ENCODE measurements around the gene CCDC102A. TPM values are rescaled to one million over a fixed set of nuclear protein-coding genes. Genes with fewer than 3 reads are reported as not detected.

Gene CCDC102A
- total and polyA plus RNA-seq, 10 of the 15 experiments (the other 5 are each of a cell fraction or from before 2014, with no cell fraction given), result 0.03 to 5.9 (median 2.4) TPM

GRCh38 chr16:57539072-57539796 lies 2.9 kb upstream of the CCDC102A start (continued):
- TF ChIP-seq, protein P1, sequence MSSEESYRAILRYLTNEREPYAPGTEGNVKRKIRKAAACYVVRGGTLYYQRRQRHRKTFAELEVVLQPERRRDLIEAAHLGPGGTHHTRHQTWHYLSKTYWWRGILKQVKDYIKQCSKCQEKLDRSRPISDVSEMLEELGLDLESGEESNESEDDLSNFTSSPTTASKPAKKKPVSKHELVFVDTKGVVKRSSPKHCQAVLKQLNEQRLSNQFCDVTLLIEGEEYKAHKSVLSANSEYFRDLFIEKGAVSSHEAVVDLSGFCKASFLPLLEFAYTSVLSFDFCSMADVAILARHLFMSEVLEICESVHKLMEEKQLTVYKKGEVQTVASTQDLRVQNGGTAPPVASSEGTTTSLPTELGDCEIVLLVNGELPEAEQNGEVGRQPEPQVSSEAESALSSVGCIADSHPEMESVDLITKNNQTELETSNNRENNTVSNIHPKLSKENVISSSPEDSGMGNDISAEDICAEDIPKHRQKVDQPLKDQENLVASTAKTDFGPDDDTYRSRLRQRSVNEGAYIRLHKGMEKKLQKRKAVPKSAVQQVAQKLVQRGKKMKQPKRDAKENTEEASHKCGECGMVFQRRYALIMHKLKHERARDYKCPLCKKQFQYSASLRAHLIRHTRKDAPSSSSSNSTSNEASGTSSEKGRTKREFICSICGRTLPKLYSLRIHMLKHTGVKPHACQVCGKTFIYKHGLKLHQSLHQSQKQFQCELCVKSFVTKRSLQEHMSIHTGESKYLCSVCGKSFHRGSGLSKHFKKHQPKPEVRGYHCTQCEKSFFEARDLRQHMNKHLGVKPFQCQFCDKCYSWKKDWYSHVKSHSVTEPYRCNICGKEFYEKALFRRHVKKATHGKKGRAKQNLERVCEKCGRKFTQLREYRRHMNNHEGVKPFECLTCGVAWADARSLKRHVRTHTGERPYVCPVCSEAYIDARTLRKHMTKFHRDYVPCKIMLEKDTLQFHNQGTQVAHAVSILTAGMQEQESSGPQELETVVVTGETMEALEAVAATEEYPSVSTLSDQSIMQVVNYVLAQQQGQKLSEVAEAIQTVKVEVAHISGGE (CRISPR knock-in tag; IDR thresholded peaks at IDR 0.05), result no peak
- TF ChIP-seq MEF2B (IDR thresholded peaks at IDR 0.05; ENCODE audit: partially characterized antibody, poor library complexity, severe bottlenecking) (peak; percentile 88), JUNB (IDR thresholded peaks at IDR 0.05) (peak; percentile 84), EED (IDR thresholded peaks at IDR 0.05; ENCODE audit: low read depth) (peak; percentile 92), USF1 (IDR thresholded peaks at IDR 0.05; ENCODE audit: borderline replicate concordance, extremely low read length, insufficient read depth, low read depth, low read length) (no peak), ZNF687 (IDR thresholded peaks at IDR 0.05) (no peak), BACH1 (IDR thresholded peaks at IDR 0.05; ENCODE audit: borderline replicate concordance) (no peak; the same call in 1 of the 2 replicates), BHLHE40 (IDR thresholded peaks at IDR 0.05; ENCODE audit: borderline replicate concordance in 1 of 2, low read depth in 2 of 2, low read length in 1 of 2) (0 out of 4 replicates have a peak, but pooled peaks of 1 of the 2 experiments have one; percentile 23), POLR2AphosphoS5 (IDR thresholded peaks at IDR 0.05; ENCODE audit: low read length) (no peak), CREM (IDR thresholded peaks at IDR 0.05; ENCODE audit: low read depth) (peak; percentile 92), MTA2 (IDR thresholded peaks at IDR 0.05; ENCODE audit: low read depth) (peak; percentile 85), E4F1 (IDR thresholded peaks at IDR 0.05; ENCODE audit: borderline replicate concordance, partially characterized antibody) (no peak), LARP7 (IDR thresholded peaks at IDR 0.05) (no peak), RFX5 (IDR thresholded peaks at IDR 0.05; ENCODE audit: low read depth, low read length) (no peak)
- TF ChIP-seq, protein P2, sequence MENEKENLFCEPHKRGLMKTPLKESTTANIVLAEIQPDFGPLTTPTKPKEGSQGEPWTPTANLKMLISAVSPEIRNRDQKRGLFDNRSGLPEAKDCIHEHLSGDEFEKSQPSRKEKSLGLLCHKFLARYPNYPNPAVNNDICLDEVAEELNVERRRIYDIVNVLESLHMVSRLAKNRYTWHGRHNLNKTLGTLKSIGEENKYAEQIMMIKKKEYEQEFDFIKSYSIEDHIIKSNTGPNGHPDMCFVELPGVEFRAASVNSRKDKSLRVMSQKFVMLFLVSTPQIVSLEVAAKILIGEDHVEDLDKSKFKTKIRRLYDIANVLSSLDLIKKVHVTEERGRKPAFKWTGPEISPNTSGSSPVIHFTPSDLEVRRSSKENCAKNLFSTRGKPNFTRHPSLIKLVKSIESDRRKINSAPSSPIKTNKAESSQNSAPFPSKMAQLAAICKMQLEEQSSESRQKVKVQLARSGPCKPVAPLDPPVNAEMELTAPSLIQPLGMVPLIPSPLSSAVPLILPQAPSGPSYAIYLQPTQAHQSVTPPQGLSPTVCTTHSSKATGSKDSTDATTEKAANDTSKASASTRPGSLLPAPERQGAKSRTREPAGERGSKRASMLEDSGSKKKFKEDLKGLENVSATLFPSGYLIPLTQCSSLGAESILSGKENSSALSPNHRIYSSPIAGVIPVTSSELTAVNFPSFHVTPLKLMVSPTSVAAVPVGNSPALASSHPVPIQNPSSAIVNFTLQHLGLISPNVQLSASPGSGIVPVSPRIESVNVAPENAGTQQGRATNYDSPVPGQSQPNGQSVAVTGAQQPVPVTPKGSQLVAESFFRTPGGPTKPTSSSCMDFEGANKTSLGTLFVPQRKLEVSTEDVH (IDR thresholded peaks at IDR 0.05; ENCODE audit: low read depth, partially characterized antibody), result no peak

Data from GM12878 (cell line).